ENCODE data around the gene PTPRE.
"Not testable (repeated sequence)": the region's sequence is repeated elsewhere in the genome, so short reads cannot be mapped to it uniquely, and the experiment has no call there.

Gene PTPRE

DNA sequence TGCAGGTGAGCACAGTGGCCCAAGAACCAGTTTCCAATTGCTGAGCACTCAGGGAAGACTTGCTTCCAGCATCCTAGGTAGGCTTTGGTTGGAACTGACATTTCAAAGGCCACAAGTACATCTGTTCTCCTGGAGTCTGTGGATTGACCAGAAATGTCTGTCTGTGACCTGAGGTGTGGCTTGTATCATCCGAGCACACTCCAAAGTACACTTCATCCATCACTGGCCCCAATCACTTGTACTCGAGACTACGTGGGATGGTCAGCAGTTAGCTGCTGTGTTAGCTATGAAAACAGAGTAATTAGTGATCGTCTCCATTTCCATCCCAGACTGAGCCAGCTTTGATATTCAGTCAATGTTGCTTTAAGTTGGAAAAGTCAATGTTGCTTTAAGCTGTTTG lies 174.3 kb downstream of the PTPRE start:
- no peak for DNase-seq

DNA sequence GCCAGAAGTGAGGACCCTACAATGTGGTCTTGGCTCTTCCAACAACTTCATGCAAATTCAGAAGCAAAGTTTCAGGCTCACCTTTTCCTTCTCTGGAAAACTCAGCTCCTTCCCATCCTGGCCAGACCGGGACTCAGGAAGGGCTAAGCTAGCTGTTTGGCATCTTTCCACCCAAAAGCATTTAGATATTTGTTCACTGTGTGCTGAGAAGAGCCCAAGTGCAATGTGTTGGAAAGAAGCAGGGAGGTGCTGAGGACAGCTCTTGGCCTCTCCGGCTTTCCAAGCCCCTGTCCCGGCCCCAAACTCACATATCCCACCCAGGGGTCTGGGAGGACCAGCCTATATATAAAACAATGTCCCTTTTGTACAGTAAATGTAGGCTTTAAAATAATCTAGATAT lies 174.8 kb downstream of the PTPRE start:
- DNase-seq: no peak

DNA sequence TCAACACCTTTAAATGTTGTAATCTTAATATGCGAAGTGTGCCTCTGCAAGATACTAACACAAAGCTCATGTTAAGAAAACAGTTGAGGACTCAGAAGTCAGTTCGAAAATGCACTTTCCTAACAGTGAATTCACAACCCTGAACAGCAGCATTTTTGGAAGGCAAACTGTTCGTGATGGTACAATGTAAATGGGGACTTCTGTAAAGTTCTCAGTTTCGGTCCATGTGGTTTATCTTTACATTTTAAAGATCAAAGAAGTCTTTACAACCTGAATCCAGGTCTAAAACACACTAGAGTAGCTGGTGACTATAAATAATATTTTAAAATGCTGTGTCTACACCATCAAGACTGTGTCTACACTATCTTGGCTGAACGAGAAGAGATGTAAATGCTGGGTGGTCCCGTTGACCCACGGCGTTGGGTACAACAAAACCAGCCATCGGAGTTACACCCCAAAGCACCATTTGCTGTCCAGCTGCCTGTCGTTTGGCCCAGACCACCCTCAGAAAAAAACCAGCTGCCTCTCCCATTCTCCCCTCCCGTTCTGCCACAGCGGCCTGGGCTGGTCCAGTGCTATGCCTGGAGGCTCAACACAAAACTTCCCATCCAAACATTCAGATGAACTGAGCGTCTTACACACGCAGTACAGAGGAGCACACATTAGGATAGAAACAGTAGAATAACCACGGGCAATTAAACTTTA lies 176.4 kb downstream of the PTPRE start:
- DNase-seq: no peak

DNA sequence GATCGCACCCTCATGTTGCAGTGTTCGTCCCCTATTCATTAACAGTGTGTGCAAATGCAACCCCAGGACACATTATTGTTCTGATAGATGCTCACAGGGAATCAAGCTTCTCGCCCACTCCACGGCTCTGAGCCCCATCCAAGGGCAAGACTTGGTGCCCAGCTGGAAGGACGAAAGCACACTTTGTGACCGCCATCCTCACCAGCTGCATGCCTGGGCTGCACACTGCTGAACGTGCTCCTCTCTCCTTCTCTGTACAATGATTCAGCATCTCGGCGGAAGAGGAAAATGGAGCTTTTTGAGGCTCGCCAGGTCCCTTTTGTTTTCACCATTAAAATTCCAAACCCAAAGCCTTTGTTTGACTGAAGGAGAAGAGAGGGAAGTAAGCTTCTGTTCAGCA lies 177.5 kb downstream of the PTPRE start:
- DNase-seq: no peak

DNA sequence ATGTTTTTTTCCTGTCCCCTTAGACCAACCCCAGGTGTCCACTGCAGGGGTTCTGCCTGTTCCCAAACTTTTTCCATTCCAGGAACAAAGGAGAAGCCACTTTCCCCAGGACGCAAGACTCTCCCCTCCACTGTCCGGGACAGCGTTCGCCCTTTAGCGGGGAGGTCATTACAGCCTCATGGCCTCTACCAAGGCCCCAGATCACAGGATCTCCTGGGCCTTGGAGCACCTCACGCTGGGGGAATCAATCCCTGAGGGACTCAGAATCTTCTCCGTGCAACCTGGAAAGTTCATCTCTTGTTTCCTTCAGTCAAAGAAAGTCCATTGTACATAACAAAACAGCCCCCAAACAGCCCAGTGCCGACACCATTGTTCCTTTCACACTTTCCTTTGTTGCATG lies 178.1 kb downstream of the PTPRE start:
- no peak for DNase-seq

DNA sequence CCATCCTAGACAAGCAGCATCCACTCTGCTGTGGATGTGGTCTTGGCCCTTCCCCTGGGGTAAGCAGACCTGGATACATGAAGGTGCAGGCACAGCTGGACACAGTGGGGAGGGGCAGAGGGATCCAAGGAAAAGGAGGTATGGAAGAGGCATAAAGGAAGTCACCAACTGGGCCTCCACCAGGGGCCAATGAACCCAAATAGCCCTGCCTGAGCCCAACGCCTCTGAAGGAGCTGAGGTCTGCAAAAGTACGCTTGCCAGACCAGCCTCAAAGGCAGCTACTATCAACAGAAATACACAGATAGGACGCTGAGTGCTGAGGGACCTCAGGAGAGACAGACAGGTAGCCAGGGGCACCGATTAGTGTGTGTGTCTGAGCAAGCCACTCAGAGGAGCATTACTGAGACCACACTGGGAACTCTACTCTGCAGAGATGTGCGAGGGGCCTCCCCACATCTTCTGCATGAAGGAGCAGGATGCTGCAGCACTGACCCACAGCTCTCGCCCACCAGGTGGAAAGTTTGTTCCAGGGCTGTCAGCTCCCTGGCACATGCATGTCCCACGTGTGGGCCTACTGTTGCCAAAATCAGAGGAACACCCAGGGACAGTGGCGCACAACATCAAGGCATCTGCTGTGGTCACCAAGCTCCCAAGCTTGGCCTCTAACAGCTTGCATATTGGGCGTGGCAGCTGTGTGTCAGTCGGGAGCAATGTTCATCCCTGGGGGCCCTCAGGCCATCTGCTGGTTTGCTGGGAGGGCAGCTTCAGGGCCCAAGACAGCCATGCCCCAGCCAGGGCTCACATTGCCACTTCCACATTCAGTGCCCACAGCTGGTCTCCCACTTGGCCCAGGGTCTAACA lies 179.3 kb downstream of the PTPRE start:
- no peak for DNase-seq

DNA sequence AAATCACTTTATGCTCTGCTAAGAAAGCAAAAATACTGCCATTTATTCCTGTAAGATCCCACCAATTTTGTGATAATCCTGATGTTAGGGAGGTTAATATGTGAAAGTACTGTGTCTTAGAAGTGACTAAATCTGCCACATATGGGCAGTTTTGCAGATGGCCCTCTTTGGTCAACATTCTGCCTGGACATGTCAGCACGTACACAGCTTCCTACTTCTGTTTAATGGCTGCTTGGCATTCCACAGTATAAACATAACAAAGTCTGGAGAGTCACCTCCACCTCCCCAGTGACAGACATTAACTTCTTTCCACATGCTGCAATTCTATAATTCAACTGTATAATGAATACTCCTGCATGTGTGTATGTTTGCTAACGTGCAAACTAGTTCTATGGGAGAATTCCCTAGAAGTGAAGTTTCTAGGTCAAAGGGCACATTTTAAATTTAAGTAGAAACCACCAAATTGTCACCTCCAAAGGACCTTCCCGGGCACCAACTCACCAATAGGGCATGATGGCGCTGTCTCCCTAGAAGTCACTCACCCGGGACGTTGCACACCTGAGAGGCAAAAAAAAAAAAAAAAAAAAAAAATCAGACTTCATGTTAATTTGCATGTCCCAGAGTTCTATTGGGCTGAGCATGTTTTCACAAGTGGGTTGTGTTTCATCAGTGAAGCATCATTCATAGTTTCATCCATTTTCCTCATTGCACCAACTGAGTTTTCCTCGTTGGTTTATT lies 180.4 kb downstream of the PTPRE start:
- no peak for DNase-seq

DNA sequence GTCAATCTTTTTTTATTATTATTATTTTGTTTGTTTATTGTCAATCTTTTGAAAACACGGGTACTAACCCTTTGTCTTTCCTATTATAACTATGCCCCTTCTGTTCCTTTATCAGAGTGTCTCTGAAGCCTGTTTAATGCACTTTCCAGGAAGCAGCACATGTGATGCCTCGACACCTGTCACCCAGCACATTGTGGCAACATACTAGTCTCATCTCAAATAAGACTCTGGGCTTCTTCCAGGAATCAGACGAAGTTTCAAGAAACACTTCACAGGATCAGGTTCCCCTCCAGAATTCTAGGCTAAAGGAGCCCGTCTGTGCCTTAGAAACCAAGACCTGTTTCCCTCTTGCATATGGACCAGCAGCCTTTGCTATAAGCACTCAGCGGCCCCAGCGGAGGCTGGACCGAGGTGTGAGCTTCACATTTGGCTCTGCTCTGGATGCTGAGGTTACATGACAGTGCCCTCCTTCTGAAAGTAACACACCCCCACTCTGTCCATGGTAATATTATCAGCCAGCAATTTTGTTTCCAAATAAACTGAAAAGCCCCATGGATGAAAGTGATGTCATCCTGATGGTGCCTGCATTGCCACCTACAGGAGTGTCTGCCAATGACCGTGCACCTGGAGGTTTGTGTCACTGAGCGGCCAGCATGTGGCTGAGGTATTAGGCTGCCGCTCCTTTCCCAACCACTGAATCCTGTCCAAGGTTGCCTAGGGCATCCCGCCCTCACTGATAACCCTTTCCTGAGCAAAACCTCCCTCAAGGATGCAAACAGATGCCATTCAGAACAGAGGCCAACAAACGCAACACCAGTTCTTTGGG lies 181.2 kb downstream of the PTPRE start:
- DNase-seq: no peak

DNA sequence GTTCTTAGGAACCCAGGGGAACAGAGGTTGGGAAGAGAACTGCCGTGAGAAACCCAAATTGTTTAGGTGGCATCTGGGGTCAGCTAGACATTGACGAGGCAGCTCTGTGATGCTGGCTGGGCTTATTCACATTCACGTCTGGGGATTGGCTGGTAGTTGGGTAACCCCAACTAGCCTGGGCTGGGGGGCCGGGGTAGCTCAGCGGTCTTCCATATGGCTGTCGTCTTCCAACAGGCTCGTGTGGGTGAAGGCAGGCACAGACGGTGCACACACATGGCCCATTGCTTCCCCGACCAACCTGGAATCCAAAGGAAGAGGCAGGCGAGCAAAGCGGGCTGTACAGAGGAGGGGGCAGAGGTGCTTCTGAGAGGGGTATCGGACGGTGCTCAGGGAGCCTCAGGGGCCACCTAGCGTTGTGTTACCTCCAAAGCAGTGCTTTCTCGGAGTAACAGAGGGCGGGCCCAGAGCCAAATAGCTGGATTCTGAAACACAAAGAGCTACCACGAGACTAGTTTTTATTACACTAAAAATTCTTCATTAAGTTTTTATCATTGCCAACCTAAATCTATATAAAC lies 184.8 kb downstream of the PTPRE start:
- DNase-seq: no peak

DNA sequence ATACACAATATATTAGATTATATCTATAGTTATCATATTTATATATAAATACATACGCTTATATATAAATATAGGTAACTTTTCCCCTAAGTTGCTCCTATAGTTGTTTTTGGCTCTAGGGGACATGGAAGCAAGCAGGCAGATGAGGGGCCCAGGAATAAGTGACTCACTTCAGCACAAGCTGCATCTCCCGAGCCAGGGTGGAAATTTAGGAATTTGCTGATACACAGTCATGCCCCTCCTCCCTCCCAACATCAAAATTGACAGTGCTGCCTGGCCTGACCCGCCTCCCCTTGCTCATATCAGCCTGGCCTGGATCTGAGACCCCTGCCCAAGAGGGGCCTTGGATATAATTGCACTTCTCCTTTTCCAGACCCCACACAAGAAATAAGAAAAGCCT lies 185.6 kb downstream of the PTPRE start:
- no peak for DNase-seq

DNA sequence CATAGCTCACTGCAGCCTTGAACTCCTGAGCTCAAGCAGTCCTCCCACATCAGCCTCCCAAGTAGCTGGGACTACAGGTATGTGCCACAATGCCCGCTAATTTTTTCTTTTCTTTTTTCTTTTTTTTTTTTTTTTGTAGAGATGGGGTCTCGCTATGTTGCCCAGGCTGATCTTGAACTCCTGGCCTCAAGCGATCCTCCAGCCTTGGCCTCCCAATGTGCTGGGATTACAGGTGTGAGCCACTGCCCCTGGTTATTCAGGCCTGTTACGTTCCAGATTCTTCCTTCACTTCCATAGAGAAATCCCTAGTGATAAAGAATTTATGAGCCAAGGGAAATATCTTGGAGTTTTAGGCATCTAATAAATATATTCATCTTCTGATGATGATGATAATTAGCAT lies 187.7 kb downstream of the PTPRE start:
- DNase-seq: not testable (repeated sequence)

DNA sequence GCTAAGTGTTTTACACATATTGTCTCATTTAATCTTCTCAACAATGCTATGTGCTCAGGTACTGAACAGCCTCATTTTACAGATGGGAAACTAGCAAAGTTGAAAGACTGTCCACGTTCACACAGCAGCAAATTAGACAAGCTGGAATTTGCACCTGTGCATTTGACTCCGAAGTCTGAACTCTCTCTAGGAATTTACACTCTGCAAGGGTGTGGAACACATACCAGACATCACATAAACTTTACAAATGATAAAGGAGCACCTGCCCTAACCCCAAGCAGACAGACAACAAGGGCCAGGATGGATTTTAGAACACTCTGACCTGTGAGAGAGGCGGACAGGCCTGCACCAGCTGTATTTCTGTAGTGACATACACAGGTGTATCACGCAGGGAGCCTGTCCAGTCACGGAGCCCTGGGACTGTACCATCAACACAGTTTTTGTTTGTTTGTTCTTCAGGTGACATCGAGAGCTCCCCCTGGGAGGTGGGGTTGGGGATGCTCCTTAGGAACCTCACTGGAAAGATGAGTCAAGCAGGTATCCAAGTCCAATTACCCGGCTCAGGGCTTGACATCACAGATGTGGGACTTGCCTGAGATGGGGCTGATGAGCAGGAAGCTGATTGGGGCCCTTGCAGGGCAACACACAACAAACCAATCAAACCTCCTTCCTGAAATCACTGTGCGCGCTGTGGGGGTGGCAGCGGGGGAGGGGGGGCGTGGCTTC lies 188.3 kb downstream of the PTPRE start:
- DNase-seq: no peak

DNA sequence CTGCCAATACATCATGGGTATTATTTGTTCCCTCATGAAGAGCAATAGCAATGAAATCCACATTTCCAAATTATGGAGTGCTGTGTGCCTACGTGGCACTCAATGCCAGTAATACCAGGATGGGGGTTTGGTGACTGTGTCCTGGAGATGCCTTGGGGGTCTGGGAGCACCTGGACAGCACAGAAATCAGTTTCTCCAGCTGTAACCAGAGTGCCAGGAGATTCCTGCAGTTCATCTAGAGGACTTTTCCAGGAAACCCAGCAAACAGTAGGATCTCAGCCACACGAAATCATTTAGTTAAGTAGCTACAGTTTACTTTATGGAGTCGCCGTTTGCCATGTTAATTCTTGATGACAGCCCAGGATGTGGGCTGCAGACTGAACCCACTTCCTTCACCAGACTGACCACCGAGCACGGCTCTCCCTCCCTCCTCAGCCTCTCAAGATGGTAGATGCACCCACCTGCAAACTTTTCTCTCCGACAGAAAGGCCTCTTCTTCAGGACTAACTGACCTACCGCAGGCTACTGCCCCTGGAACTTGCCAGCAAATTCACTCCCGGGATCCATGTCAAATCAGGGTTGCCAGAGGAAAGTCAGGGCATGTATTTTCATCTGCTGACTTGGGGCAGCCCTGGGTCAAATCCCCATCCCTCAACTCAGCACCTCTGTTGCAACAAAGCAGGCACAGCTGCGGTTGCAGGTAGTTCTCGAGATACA lies 189.0 kb downstream of the PTPRE start:
- DNase-seq: no peak

DNA sequence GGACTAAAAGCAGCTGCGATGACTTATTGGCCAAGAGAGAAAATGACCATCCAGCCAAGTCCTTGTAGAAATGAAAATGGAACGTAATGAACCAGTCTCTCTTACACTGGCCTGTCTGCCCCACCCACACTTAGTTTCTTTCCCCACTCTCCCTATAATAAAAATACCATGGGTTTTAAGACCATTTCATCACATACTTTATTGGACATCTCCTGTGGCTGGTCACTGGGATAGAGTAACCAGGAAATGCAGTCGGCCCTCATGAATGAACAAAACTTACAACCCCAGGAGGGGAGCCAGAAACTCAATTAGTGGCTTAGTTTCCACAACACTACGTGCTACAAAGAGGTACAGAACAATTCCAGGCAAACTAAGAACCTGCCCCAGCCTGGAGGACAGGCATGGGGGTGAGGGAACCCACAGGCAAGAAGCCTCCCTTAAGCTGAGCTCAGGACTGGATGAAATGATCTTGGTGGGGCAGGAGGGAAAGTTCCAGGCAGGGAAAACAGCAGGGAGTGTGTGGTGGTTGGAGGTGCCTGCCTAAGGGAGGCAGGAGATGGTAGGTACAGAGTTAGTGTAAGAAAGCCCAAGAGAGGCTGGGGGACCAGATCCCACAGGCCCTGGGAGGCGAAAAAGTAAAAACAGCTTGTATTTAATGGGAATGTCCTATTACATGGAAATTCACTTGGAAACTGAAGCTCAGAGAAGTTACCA lies 189.7 kb downstream of the PTPRE start:
- DNase-seq: no peak

DNA sequence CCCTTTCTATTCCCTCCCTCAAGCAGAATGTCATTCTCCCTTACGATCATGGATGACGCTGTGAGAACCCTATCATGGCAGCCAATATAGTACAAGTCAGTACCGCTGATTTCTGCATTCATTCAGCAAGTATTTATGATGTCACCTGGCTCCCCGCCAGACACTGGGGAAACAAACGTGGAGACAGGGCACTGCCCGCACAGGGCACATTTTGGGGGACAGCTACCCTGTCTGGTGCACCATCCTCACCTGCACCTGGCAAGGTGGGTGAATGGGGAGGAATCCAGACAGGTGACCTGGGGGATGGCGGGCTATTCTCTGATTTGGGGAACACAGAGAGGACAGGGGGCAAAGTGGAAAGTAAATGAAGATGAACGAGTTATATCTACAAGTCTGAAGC lies 190.9 kb downstream of the PTPRE start:
- no peak for DNase-seq

DNA sequence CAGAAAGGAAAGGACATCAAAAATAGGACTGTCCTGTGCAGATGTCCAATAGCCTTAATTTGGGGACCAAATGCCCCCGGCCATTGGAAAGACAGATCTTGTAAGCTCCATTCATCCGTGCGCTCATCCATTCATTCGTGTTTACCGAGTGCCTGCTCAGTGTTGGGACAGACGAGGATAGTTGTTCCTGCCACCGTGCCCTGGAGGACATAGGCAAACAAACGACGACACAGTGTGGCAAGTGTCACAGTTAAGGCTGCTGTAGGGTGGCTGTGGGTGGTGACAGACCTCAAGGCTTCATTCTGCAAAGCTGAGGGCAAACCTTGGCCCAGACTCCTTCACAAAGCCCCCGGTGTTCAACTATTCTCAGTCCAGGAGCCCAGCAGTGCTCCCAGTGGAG lies 191.7 kb downstream of the PTPRE start:
- no peak for DNase-seq

DNA sequence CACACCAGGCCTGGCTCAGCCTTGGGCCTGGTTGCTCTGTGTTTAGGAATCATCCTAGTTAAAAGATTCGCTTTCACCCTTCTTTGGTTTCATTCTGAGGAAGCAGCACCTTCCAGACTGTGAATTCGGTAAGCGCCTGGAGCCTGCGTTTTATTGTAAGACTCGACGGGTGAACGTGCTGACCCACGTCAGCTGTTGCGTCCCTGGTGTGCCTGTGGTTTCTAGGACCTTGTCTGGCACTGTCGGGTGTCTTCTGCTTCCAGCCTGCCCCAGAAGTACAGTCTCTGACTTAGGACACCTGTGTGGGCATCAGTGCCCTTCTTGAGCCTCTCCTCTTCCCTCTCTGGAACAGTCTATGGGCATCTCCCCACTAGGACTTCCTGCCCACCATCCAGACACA lies 193.0 kb downstream of the PTPRE start:
- DNase-seq: no peak

DNA sequence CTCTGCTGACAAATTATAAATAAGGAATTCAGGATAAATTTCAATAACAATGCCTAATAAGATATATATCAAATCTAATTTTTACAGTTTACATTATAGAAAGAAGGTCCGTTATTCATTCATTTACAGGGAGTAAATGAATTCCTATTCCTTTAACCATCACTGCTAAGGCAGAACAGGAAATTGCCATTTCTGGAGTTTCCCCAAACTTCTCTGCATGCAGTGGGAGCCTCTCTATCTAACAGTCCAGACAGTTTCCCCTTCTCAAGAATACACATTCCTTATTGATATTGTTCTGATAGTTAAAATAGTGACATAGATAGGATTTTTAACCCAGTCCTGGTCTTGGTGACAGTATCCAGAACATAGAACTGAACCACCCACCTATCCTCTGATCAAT lies 195.0 kb downstream of the PTPRE start:
- DNase-seq: no peak

DNA sequence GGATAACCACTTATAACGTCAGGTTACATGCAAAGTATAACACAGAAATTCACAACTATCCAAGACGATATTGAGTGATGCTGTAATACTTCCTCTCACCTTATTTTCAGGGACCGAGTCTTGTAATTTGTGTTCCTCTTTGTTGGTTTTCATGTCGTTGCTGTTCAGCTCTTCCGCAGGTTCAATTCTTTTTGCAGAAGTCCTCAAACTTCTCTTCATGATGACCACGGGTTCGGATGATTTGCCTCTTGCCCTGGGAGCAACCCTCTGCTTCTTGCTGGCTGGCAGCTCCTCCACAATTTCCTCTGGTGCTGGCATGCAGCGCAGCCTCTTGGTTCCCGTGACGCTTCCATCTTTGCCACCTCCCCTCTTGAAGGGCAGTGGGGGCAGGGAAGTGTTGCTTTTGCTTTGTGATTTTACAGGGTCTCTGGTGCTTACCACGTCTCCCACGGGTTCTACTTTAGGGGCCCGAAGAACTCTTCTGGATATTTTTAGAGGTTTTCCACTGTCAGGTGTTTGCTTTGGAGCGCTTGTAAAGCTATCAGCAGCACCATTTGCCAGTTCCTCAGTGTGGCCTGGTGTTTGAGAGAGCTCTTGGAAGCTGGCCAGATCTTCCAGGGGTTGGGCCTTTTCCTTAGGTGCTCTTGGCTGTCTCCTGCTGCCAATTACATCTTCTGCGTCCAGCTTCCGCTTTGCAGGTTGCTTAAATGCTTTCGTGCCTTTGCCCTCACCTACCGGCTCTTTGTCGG lies 195.8 kb downstream of the PTPRE start:
- no peak for DNase-seq

DNA sequence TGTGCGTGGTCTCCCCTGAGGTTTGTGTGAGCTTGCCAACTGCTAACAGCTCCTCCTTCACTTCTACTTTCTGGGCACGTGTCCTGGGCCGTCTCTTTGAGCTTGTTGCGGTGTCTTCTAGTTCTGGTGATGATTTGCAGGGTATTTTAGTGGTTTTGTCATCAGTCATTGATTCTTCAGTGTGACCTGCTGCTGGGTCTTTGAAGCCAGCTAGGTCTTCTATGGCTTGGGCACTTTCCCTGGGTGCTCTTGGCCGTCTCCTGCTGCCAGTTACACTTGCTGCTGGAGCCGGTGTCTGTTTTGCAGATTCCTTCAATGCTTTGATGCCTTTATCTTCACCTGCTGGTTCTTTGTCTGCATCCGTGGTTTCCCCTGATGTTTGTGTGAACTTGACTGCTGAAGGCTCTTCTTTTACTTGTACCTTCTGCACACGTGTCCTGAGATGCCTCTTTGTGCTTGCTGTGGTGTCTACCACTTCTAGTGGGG lies 196.4 kb downstream of the PTPRE start:
- no peak for DNase-seq
